ENCODE data around the gene BCAS4. TPM values are rescaled to one million over a fixed set of nuclear protein-coding genes. Genes with fewer than 3 reads are reported as not detected.

The BCAS4 gene
- total and polyA plus RNA-seq, 2 donors (not counting 1 experiment from before 2014, with no cell fraction given), result 14.1 to 33.7 TPM

- H4K20me1 ChIP-seq (ENCODE audit: control insufficient read depth, extremely low read depth, insufficient read depth, low read length), result peaks cover 15% of the 10 kb centered on the region
- peaks cover 38% of the 10 kb centered on the region for H3K4me1 ChIP-seq (ENCODE audit: control insufficient read depth, extremely low read depth, insufficient read depth, low read length)
- no peak overlapping the region for H3K9ac ChIP-seq (ENCODE audit: insufficient read depth, low read length)
- no peaks in the 10 kb centered on the region for H3K9me3 ChIP-seq (ENCODE audit: control insufficient read depth, insufficient read depth, low read depth, low read length)
- H2AFZ ChIP-seq (ENCODE audit: low read length), result no peak overlapping the region
- H3K27ac ChIP-seq (ENCODE audit: insufficient read depth, low read length), result peak overlapping the region; percentile 13
- TF ChIP-seq CTCF (conservative IDR thresholded peaks at IDR 0.05 in 1 of 2, IDR thresholded peaks at IDR 0.05 in 1 of 2; ENCODE audit: low read depth in 1 of 2, low read length in 2 of 2) (no peak), EZH2 (IDR thresholded peaks at IDR 0.05; ENCODE audit: low read length, missing control alignments) (no peak)
- no peaks in the 10 kb centered on the region for H3K36me3 ChIP-seq (ENCODE audit: control insufficient read depth, insufficient read depth, low read length)
- DNase-seq (ENCODE audit: low read depth in 2 of 2), result peak in 1 of 2 donors; percentile 55
- peaks cover 94% of the 10 kb centered on the region for H3K79me2 ChIP-seq (ENCODE audit: control insufficient read depth, insufficient read depth, low read length)
- H3K4me3 ChIP-seq (replicated peaks in 1 of 4; ENCODE audit: control extremely low read depth in 1 of 4, insufficient read depth in 1 of 4, low read depth in 3 of 4, low read length in 4 of 4), result no peak overlapping the region
- H3K4me2 ChIP-seq (ENCODE audit: extremely low read depth, insufficient read depth, low read length), result no peak overlapping the region
- no peaks in the 10 kb centered on the region for H3K27me3 ChIP-seq (ENCODE audit: control insufficient read depth, insufficient read depth, low read length)
Observed at GRCh38 chr20:50915424-50915823, 120.6 kb downstream of the BCAS4 start.

GRCh38 chr20:50916257-50916656 lies 121.4 kb downstream of the BCAS4 start:
- DNase-seq (ENCODE audit: low read depth in 2 of 2), result peak; percentile 51 to 55
- H3K79me2 ChIP-seq (ENCODE audit: control insufficient read depth, insufficient read depth, low read length), result peaks cover 96% of the 10 kb centered on the region
- H3K9ac ChIP-seq (ENCODE audit: insufficient read depth, low read length), result no peak overlapping the region
- H3K4me1 ChIP-seq (ENCODE audit: control insufficient read depth, extremely low read depth, insufficient read depth, low read length), result peaks cover 33% of the 10 kb centered on the region
- H3K4me2 ChIP-seq (ENCODE audit: extremely low read depth, insufficient read depth, low read length), result no peak overlapping the region
- no peak overlapping the region for H2AFZ ChIP-seq (ENCODE audit: low read length)
- H3K27ac ChIP-seq (ENCODE audit: insufficient read depth, low read length), result peak overlapping the region; percentile 5
- H3K9me3 ChIP-seq (ENCODE audit: control insufficient read depth, insufficient read depth, low read depth, low read length), result no peaks in the 10 kb centered on the region
- H3K27me3 ChIP-seq (ENCODE audit: control insufficient read depth, insufficient read depth, low read length), result no peaks in the 10 kb centered on the region
- no peak overlapping the region for H3K4me3 ChIP-seq (replicated peaks in 1 of 4; ENCODE audit: control extremely low read depth in 1 of 4, insufficient read depth in 1 of 4, low read depth in 3 of 4, low read length in 4 of 4)
- TF ChIP-seq CTCF (conservative IDR thresholded peaks at IDR 0.05 in 1 of 2, IDR thresholded peaks at IDR 0.05 in 1 of 2; ENCODE audit: low read depth in 1 of 2, low read length in 2 of 2), result no peak
- no peak for TF ChIP-seq EZH2 (IDR thresholded peaks at IDR 0.05; ENCODE audit: low read length, missing control alignments)
- H3K36me3 ChIP-seq (ENCODE audit: control insufficient read depth, insufficient read depth, low read length), result no peaks in the 10 kb centered on the region
- peaks cover 15% of the 10 kb centered on the region for H4K20me1 ChIP-seq (ENCODE audit: control insufficient read depth, extremely low read depth, insufficient read depth, low read length)

- H3K9ac ChIP-seq (ENCODE audit: insufficient read depth, low read length), result no peak overlapping the region
- peak overlapping the region; percentile 5 for H3K4me2 ChIP-seq (ENCODE audit: extremely low read depth, insufficient read depth, low read length)
- peak overlapping the region; percentile 35 for H3K27ac ChIP-seq (ENCODE audit: insufficient read depth, low read length)
- H3K79me2 ChIP-seq (ENCODE audit: control insufficient read depth, insufficient read depth, low read length), result peaks cover 97% of the 10 kb centered on the region
- peaks cover 30% of the 10 kb centered on the region for H3K4me1 ChIP-seq (ENCODE audit: control insufficient read depth, extremely low read depth, insufficient read depth, low read length)
- H3K27me3 ChIP-seq (ENCODE audit: control insufficient read depth, insufficient read depth, low read length), result no peaks in the 10 kb centered on the region
- H3K9me3 ChIP-seq (ENCODE audit: control insufficient read depth, insufficient read depth, low read depth, low read length), result no peaks in the 10 kb centered on the region
- peaks cover 15% of the 10 kb centered on the region for H4K20me1 ChIP-seq (ENCODE audit: control insufficient read depth, extremely low read depth, insufficient read depth, low read length)
- H3K36me3 ChIP-seq (ENCODE audit: control insufficient read depth, insufficient read depth, low read length), result no peaks in the 10 kb centered on the region
- DNase-seq (ENCODE audit: low read depth in 2 of 2), result no peak
- H2AFZ ChIP-seq (ENCODE audit: low read length), result no peak overlapping the region
- TF ChIP-seq EZH2 (IDR thresholded peaks at IDR 0.05; ENCODE audit: low read length, missing control alignments), result no peak
- no peak for TF ChIP-seq CTCF (conservative IDR thresholded peaks at IDR 0.05 in 1 of 2, IDR thresholded peaks at IDR 0.05 in 1 of 2; ENCODE audit: low read depth in 1 of 2, low read length in 2 of 2)
- no peak overlapping the region for H3K4me3 ChIP-seq (replicated peaks in 1 of 4; ENCODE audit: control extremely low read depth in 1 of 4, insufficient read depth in 1 of 4, low read depth in 3 of 4, low read length in 4 of 4)
Observed at GRCh38 chr20:50916934-50917333, 122.1 kb downstream of the BCAS4 start.

Data from fibroblast of lung (primary cell).